Measurements from ENCODE around the gene ESPN. TPM values are rescaled to one million over a fixed set of nuclear protein-coding genes. Genes with fewer than 3 reads are reported as not detected.

The ESPN gene
- total and polyA plus RNA-seq, 2 of the 8 experiments (the other 6 are each of a cell fraction or from before 2014, with no cell fraction given), result 5.2 to 16.3 TPM

DNA sequence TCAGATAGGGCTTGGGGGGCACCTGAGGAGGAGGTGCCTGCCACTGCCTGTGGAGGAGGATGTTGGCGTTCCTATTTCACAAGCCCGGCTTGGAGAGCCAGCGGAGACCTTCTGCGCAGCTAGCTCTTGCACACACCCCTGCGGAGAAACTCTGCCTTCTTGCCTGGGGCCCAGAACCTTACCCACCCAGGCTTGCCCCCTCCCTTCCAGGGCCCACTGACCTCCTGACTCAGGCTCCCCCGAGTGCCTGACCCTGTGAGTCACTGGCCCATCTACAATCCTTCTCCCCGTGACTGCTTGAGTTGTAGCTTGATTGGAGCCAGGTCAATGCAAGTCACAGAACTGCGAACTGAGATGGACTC is 8.3 kb upstream of the ESPN start (continued):
- no peak for TF ChIP-seq CREB1 (IDR thresholded peaks at IDR 0.05)

Measured in H1 (cell line).